CD14-positive monocyte (primary cell): ENCODE results near the gene PTGS1. TPM values are rescaled to one million over a fixed set of nuclear protein-coding genes. Genes with fewer than 3 reads are reported as not detected.

Source experiments
- DNase-seq, 3 donors: peaks; one replicate each; pipeline ENCODE4 v3.0.0-alpha.2; 2011 to 2022
- H2AFZ ChIP-seq: 2 replicates; pipeline ENCODE4 v1.6.0; 2012; ENCODE audit warnings: mild to moderate bottlenecking, low read depth, low read length, inconsistent platforms; ENCODE audit not compliant: insufficient read depth, poor library complexity, severe bottlenecking
- H3K27ac ChIP-seq, 2 donors: 1 replicate in 1 of 2; 2 replicates in 1 of 2; pipeline ENCODE4 v1.5.1; 2012 to 2013; ENCODE audit warnings: low read length in 2 of 2, control low read depth in 1 of 2, inconsistent platforms in 1 of 2, low read depth in 1 of 2, mild to moderate bottlenecking in 1 of 2
- H3K27me3 ChIP-seq, 2 donors: one replicate each; pipeline versions ENCODE4 v1.6.0 to v1.6.1; 2011 to 2013; ENCODE audit warnings: low read length in 2 of 2; ENCODE audit not compliant: control insufficient read depth in 2 of 2, insufficient read depth in 2 of 2
- H3K36me3 ChIP-seq, 2 donors: replicated peaks in 1 of 2; 1 replicate in 1 of 2; 2 replicates in 1 of 2; pipeline versions ENCODE4 v1.5.1 to v1.6.1; 2012 to 2013; ENCODE audit warnings: low read length in 2 of 2, control low read depth in 1 of 2, inconsistent platforms in 1 of 2, mild to moderate bottlenecking in 1 of 2; ENCODE audit not compliant: insufficient read depth in 2 of 2, control insufficient read depth in 1 of 2
- H3K4me1 ChIP-seq, 2 donors: 1 replicate in 1 of 2; 2 replicates in 1 of 2; pipeline versions ENCODE4 v1.5.1 to v1.6.1; 2012 to 2013; ENCODE audit warnings: low read length in 2 of 2, control low read depth in 1 of 2, inconsistent platforms in 1 of 2, mild to moderate bottlenecking in 1 of 2, moderate library complexity in 1 of 2; ENCODE audit not compliant: insufficient read depth in 2 of 2, control insufficient read depth in 1 of 2
- H3K4me2 ChIP-seq: replicated peaks from 2 replicates; pipeline ENCODE3; 2012; ENCODE audit warnings: low read length, moderate library complexity, mild to moderate bottlenecking; ENCODE audit not compliant: poor library complexity, severe bottlenecking; ENCODE audit errors: extremely low read depth
- H3K4me3 ChIP-seq, 3 experiments: fragments of 200-600 bp in 1 of 3; sonication (generic) in 1 of 3; replicated peaks in 1 of 3; 1 replicate in 2 of 3; 2 replicates in 1 of 3; pipeline ENCODE4 v1.5.1; 2011 to 2013; ENCODE audit warnings: low read length in 3 of 3, mild to moderate bottlenecking in 3 of 3, control low read depth in 2 of 3, low read depth in 2 of 3, inconsistent platforms in 1 of 3, moderate library complexity in 1 of 3
- H3K79me2 ChIP-seq: 2 replicates; pipeline ENCODE4 v1.6.0; 2012; ENCODE audit warnings: mild to moderate bottlenecking, control low read depth, inconsistent platforms, low read length, moderate library complexity; ENCODE audit not compliant: insufficient read depth
- H3K9ac ChIP-seq: 2 replicates; pipeline ENCODE4 v1.6.0; 2017; ENCODE audit warnings: low read length, mild to moderate bottlenecking; ENCODE audit not compliant: insufficient read depth, poor library complexity, severe bottlenecking
- H3K9me3 ChIP-seq, 2 donors: replicated peaks in 1 of 2; 1 replicate in 1 of 2; 2 replicates in 1 of 2; pipeline versions ENCODE4 v1.5.1 to v1.6.1; 2012 to 2013; ENCODE audit warnings: low read length in 2 of 2, control low read depth in 1 of 2; ENCODE audit not compliant: control insufficient read depth in 1 of 2, insufficient read depth in 1 of 2
- H4K20me1 ChIP-seq: 2 replicates; pipeline ENCODE4 v1.6.0; 2012; ENCODE audit warnings: mild to moderate bottlenecking, low read length, control low read depth, moderate library complexity; ENCODE audit not compliant: insufficient read depth
- H3K27ac Mint-ChIP-seq, 7 donors: one replicate each; pipeline ENCODE4 v1.8.0; 2020; ENCODE audit warnings: mild to moderate bottlenecking in 7 of 7, mixed read lengths in 7 of 7, moderate library complexity in 6 of 7, inconsistent platforms in 2 of 7
- H3K27me3 Mint-ChIP-seq, 3 donors: one replicate each; pipeline ENCODE4 v1.8.0; 2021 to 2022; ENCODE audit warnings: low read depth in 3 of 3, mild to moderate bottlenecking in 3 of 3, mixed read lengths in 3 of 3, moderate library complexity in 3 of 3, inconsistent platforms in 1 of 3
- H3K36me3 Mint-ChIP-seq, 2 donors: one replicate each; pipeline ENCODE4 v1.8.0; 2020; ENCODE audit warnings: mixed read lengths in 2 of 2, inconsistent platforms in 1 of 2, mild to moderate bottlenecking in 1 of 2
- H3K4me1 Mint-ChIP-seq: one replicate; pipeline ENCODE4 v1.8.0; 2020; ENCODE audit warnings: mild to moderate bottlenecking, mixed read lengths
- H3K4me3 Mint-ChIP-seq, 2 donors: one replicate each; pipeline ENCODE4 v1.8.0; 2020; ENCODE audit warnings: mild to moderate bottlenecking in 2 of 2, mixed read lengths in 2 of 2, moderate library complexity in 1 of 2
- H3K9me3 Mint-ChIP-seq, 7 donors: one replicate each; pipeline ENCODE4 v1.8.0; 2020 to 2022; ENCODE audit warnings: mixed read lengths in 7 of 7, mild to moderate bottlenecking in 6 of 7, moderate library complexity in 6 of 7, inconsistent platforms in 2 of 7
- CTCF ChIP-seq: fragments of 200-600 bp; IDR thresholded peaks from one replicate; pipeline ENCODE4 v1.8.0; 2022; ENCODE audit warnings: antibody characterized with exemption, mild to moderate bottlenecking
- WGBS: methylation state at CpG from one replicate; pipeline ENCODE4 v1.1.5; 2013; ENCODE audit warnings: missing lambda C conversion rate; ENCODE audit not compliant: insufficient coverage; 5-methylcytosine and 5-hydroxymethylcytosine counted together
- intact Hi-C, 2 donors: fragments of 100-400 bp; cut with micrococcal nuclease; formaldehyde crosslinking; loops; one replicate each; pipeline versions ENCODE4 v1.15.0 to v1.15.1; 2023
- polyA plus RNA-seq, 3 donors: library from polyadenylated mRNA; depleted of rRNA in 1 of 3; unstranded in 2 of 3; stranded (reverse) in 1 of 3; fragments of 300-500 nt in 2 of 3; fragments of >200 nt in 1 of 3; fragmentation: Illumina TruSeq in 2 of 3; gene quantifications; 1 replicate in 2 of 3; 2 replicates in 1 of 3; pipeline ENCODE4 v1.2.3, GENCODE V29; 2012 to 2021

Gene PTGS1
- polyA plus RNA-seq, 3 donors = 17.9 to 27.8 (median 20.5) TPM

GRCh38 chr9:122378236-122378635 lies 7.4 kb downstream of the PTGS1 start:
- H3K4me3 ChIP-seq = no peak overlapping the region
- peaks cover 28 to 32% of the 10 kb centered on the region in 2 donors for H3K4me1 ChIP-seq
- H3K36me3 ChIP-seq = peaks cover 34 to 39% of the 10 kb centered on the region in 2 donors
- Mint-ChIP-seq H3K27ac (peak overlapping the region in 3 of 7 donors; percentile 50 to 88 (median 70)), H3K4me3 (no peak overlapping the region), H3K9me3 (peaks cover 8 to 17% (median 11%) of the 10 kb centered on the region in 7 donors), H3K4me1 (peaks cover 41% of the 10 kb centered on the region), H3K36me3 (peaks cover 46 to 47% of the 10 kb centered on the region in 2 donors), H3K27me3 (peaks cover 0 to 4% (median 4%) of the 10 kb centered on the region in 3 donors)
- no peak for TF ChIP-seq CTCF
- H3K27me3 ChIP-seq = no peaks in the 10 kb centered on the region
- H3K9ac ChIP-seq = no peak overlapping the region
- peaks cover 7 to 13% of the 10 kb centered on the region in 2 donors for H3K9me3 ChIP-seq
- intact Hi-C loops = loop anchor here in 1 of 2 donors (10.0 kb wide), 1 partner anchor 77 kb away; no protein-coding TSS in a partner anchor
- WGBS = 69% methylated on average over 4 of the region's 8 CpGs
- no peak overlapping the region for H3K4me2 ChIP-seq
- H3K79me2 ChIP-seq = no peaks in the 10 kb centered on the region
- H4K20me1 ChIP-seq = peaks cover 30% of the 10 kb centered on the region
- H2AFZ ChIP-seq = no peak overlapping the region
- DNase-seq = no peak
- H3K27ac ChIP-seq = no peak overlapping the region

- peaks cover 7 to 13% of the 10 kb centered on the region in 2 donors for H3K9me3 ChIP-seq
- no peak overlapping the region for H3K27ac Mint-ChIP-seq
- peaks cover 0 to 4% (median 4%) of the 10 kb centered on the region in 3 donors for H3K27me3 Mint-ChIP-seq
- H3K4me1 ChIP-seq = peaks cover 28 to 32% of the 10 kb centered on the region in 2 donors
- no peak overlapping the region for H2AFZ ChIP-seq
- peaks cover 38% of the 10 kb centered on the region for H3K4me1 Mint-ChIP-seq
- peaks cover 30% of the 10 kb centered on the region for H4K20me1 ChIP-seq
- TF ChIP-seq CTCF = peak; percentile 23
- no peaks in the 10 kb centered on the region for H3K79me2 ChIP-seq
- H3K36me3 ChIP-seq = peaks cover 44 to 50% of the 10 kb centered on the region in 2 donors
- H3K27me3 ChIP-seq = no peaks in the 10 kb centered on the region
- no peak overlapping the region for H3K9ac ChIP-seq
- H3K4me3 ChIP-seq = no peak overlapping the region
- no peak overlapping the region for H3K27ac ChIP-seq
- intact Hi-C loops = loop anchor here in 1 of 2 donors (10.0 kb wide), 1 partner anchor 75 kb away; no protein-coding TSS in a partner anchor
- peaks cover 8 to 17% (median 11%) of the 10 kb centered on the region in 7 donors for H3K9me3 Mint-ChIP-seq
- no peak for DNase-seq
- H3K36me3 Mint-ChIP-seq = peaks cover 53 to 57% of the 10 kb centered on the region in 2 donors
- H3K4me3 Mint-ChIP-seq = no peak overlapping the region
- no peak overlapping the region for H3K4me2 ChIP-seq
- WGBS = no CpG with 5 or more reads among the region's 1 CpG
Measured at GRCh38 chr9:122379340-122379739, 8.5 kb downstream of the PTGS1 start.
